Measurements from ENCODE around the gene LRTM2. TPM values are rescaled to one million over a fixed set of nuclear protein-coding genes. Genes with fewer than 3 reads are reported as not detected.

Gene LRTM2
- total RNA-seq, 1 experiment from 2014 or later = not detected

DNA sequence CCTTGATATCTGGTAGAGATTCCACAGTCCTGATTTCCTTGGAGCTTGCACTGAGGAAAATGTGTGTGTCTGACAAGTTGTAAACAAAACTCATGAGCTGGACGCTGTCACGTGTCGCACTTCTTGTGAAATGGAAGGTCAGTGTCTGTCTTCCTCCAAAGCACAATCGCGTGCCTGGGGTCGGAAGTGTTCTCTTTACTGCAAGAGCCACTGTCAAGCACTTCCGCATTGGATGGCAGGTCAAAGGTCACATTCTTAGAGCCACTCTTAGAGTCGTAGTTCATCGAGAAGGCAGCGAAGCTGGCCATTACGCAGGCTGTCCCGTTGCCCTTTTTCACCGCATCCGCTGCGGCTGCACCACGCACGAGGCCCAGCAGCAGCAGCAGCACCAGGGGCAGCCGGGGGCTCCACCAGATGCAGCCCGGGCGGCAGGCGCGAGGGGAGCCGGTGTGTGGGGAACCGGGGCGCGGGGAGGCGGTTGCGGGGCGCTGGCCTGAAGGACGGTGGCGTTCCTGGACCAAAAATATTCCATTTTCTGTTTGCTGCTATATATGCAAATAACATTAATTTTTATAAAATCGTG lies 45.0 kb downstream of the LRTM2 start:
- no peaks in the 10 kb centered on the region for H3K4me1 ChIP-seq (ENCODE audit: control insufficient read depth, insufficient read depth, low read length)
- TF ChIP-seq SIN3A (IDR thresholded peaks at IDR 0.05; ENCODE audit: borderline replicate concordance, insufficient read depth, low read depth, low read length) (no peak), CTCF (IDR thresholded peaks at IDR 0.05) (no peak), REST (IDR thresholded peaks at IDR 0.05; ENCODE audit: insufficient read depth in 1 of 2, low read depth in 2 of 2, low read length in 1 of 2) (no peak), TCF7L2 (IDR thresholded peaks at IDR 0.05; ENCODE audit: low read depth, low read length) (no peak), POLR2AphosphoS5 (IDR thresholded peaks at IDR 0.05; ENCODE audit: low read depth, low read length) (no peak)
- intact Hi-C loops (cut with micrococcal nuclease; ENCODE audit: unreplicated experiment) (no loop called here), in situ Hi-C loops (cut with HindIII; ENCODE audit: low pct_unique_long_range_greater_than_20kb, low sequenced_read_pairs) (no loop called here)
- ATAC-seq = no peak
- CTCF ChIA-PET = no interaction called here
- H3K9me3 ChIP-seq (ENCODE audit: control insufficient read depth, insufficient read depth, low read depth, low read length) = no peaks in the 10 kb centered on the region
- no peak overlapping the region for H3K4me3 ChIP-seq (ENCODE audit: low read depth in 2 of 2, low read length in 2 of 2)
- no peaks in the 10 kb centered on the region for H3K36me3 ChIP-seq (ENCODE audit: control insufficient read depth, insufficient read depth, low read length)
- H3K27me3 ChIP-seq (ENCODE audit: control insufficient read depth, insufficient read depth, low read length) = no peaks in the 10 kb centered on the region
- no peak overlapping the region for H3K27ac ChIP-seq (ENCODE audit: low read length)
- no peak for DNase-seq (ENCODE audit: low read depth, low spot score)
- POLR2A ChIA-PET = no interaction called here
- no TSS peak for BruUV-seq (replicated peaks)

DNA sequence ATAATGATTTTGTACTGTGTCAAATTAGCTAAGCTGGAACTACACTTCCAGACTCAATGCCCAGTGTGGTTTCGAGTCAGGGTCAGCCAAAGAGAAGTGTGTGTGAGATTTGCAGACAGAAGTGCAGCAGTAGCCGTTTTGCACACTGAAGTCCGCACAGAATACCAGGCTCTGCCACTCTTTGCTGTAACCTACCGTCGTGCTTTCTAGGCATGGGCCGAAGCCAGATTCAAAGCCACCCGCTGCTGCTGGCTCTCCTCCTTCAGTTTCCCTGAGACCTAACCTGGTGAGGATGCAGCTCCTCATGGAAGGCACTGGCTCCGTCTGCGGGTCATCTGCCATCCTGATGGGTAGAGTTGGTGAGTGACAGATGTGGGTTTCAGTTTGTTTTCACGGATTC lies 48.8 kb downstream of the LRTM2 start:
- ChIA-PET POLR2A (no interaction called here), CTCF (no interaction called here)
- BruUV-seq (replicated peaks) = no TSS peak
- no peaks in the 10 kb centered on the region for H3K4me1 ChIP-seq (ENCODE audit: control insufficient read depth, insufficient read depth, low read length)
- H3K27ac ChIP-seq (ENCODE audit: low read length) = no peak overlapping the region
- intact Hi-C loops (cut with micrococcal nuclease; ENCODE audit: unreplicated experiment) = no loop called here
- no peak for DNase-seq (ENCODE audit: low read depth, low spot score)
- no peaks in the 10 kb centered on the region for H3K36me3 ChIP-seq (ENCODE audit: control insufficient read depth, insufficient read depth, low read length)
- in situ Hi-C loops (cut with HindIII; ENCODE audit: low pct_unique_long_range_greater_than_20kb, low sequenced_read_pairs) = no loop called here
- H3K9me3 ChIP-seq (ENCODE audit: control insufficient read depth, insufficient read depth, low read depth, low read length) = no peaks in the 10 kb centered on the region
- no peaks in the 10 kb centered on the region for H3K27me3 ChIP-seq (ENCODE audit: control insufficient read depth, insufficient read depth, low read length)
- no peak overlapping the region for H3K4me3 ChIP-seq (ENCODE audit: low read depth in 2 of 2, low read length in 2 of 2)
- ATAC-seq = no peak
- TF ChIP-seq TCF7L2 (IDR thresholded peaks at IDR 0.05; ENCODE audit: low read depth, low read length) (no peak), SIN3A (IDR thresholded peaks at IDR 0.05; ENCODE audit: borderline replicate concordance, insufficient read depth, low read depth, low read length) (no peak)

DNA sequence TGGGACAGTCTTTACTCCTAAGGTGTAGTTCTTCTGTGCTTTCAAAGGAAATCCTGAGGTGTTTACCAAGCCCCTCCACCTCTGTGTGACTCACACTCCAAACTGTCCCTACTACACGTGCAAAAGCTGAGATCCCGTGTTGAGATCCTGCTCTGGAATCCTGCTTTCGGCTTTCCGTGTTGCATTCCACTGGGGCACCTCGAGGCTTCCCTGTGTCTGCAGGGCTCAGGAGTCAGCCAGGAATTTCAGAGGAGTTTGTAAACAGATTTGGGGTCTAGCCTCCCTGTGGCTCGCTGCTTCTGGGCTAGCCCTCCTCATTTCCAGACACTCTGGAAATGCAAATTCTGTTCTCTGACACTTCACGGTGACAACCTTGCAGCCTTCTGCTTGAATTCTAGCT lies 49.7 kb downstream of the LRTM2 start:
- DNase-seq (ENCODE audit: low read depth, low spot score) = no peak
- in situ Hi-C loops (cut with HindIII; ENCODE audit: low pct_unique_long_range_greater_than_20kb, low sequenced_read_pairs) (no loop called here), intact Hi-C loops (cut with micrococcal nuclease; ENCODE audit: unreplicated experiment) (no loop called here)
- Histone ChIP-seq H3K4me3 (ENCODE audit: low read depth in 2 of 2, low read length in 2 of 2) (no peak overlapping the region), H3K27me3 (ENCODE audit: control insufficient read depth, insufficient read depth, low read length) (no peaks in the 10 kb centered on the region), H3K27ac (ENCODE audit: low read length) (no peak overlapping the region), H3K36me3 (ENCODE audit: control insufficient read depth, insufficient read depth, low read length) (no peaks in the 10 kb centered on the region), H3K4me1 (ENCODE audit: control insufficient read depth, insufficient read depth, low read length) (no peaks in the 10 kb centered on the region), H3K9me3 (ENCODE audit: control insufficient read depth, insufficient read depth, low read depth, low read length) (no peaks in the 10 kb centered on the region)
- ChIA-PET POLR2A (no interaction called here), CTCF (no interaction called here)
- no TSS peak for BruUV-seq (replicated peaks)
- no peak for ATAC-seq
- TF ChIP-seq TCF7L2 (IDR thresholded peaks at IDR 0.05; ENCODE audit: low read depth, low read length) = no peak
- TF ChIP-seq SIN3A (IDR thresholded peaks at IDR 0.05; ENCODE audit: borderline replicate concordance, insufficient read depth, low read depth, low read length) = no peak
- TF ChIP-seq REST (IDR thresholded peaks at IDR 0.05; ENCODE audit: insufficient read depth in 1 of 2, low read depth in 2 of 2, low read length in 1 of 2) = no peak
- no peak for TF ChIP-seq POLR2AphosphoS5 (IDR thresholded peaks at IDR 0.05; ENCODE audit: low read depth, low read length)
- no peak for TF ChIP-seq CTCF (IDR thresholded peaks at IDR 0.05)
